GM19324 (cell line): ENCODE measurements around the gene CDH13.

Experiments
- ATAC-seq: cut with Tn5 transposase; IDR thresholded peaks from one replicate; pipeline ENCODE4 v1.9.1; 2021; ENCODE audit warnings: mild to moderate bottlenecking, moderate library complexity; ENCODE audit not compliant: unreplicated experiment, low FRiP score

CDH13 gene

DNA sequence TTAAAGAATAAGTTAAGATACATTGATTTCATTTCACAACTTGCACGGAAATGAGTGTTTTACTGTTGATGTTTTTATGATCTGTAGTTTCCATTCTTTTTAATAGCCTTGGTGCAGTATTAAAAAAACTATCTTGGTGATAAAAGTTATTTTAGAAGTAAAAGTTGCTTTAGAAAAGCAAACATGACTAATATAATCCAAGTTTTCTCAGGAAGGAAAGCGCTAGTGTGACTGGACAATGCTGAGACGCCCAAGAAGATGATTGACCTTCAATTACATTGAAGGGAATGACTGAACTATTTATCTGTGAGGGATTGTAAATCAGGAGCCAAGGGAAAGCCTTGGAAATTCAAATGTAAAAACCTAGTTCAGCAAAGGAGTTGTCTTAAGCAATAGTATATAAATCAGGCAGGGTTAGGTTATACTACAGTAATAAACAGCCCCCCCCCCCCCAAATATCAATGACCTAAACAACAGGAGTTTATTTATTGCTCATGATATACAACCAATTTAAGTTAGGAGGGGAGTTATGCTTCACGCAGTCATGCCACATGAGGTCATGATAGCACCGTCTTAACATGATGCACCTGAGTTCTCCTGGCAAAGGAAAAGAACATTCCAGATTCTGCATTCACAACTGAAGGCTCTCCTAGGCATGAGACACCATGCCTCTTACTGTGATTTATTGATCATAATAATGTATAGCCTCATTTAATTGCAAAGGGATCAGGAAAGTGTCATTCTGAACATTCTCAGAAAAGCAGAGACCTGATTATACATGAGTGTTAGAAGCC is 443.8 kb downstream of the CDH13 start:
- ATAC-seq = no peak

DNA sequence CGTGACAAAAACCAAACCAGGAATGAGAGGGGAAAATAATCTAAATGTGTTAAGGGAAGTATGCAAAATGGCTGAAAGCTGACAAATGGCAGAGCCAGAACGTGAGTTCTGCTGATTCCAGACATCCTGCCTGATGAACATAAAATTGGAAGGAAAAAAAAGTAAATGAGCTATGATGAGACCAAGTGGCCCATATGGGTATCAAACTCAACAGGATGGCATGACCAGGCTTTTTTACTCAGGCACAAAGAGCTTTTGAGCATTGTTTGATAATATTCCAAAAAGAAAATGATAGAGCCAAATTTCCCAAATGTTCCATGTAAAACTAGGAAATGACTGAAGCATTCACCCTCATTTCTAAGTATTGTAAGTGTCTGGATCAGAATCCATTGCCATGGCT is 449.2 kb downstream of the CDH13 start:
- ATAC-seq = no peak

DNA sequence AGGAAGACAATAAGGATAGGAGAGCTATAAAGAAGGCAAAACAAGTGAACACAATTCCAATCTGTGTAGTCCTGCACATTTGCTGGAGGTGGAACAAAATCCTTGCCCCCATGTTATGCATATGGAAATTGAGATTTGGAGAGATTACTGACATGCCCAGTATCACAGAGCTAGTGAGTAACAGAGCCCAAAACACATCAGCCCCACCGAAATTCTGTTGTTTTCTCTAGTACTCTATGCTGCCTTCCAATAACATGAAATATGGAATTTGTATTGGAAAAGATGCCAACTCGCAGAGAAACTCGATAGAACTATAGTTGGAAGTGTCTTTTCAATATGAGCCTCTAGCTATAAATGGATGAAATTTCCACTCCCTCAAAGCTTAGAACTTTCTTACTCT is 456.6 kb downstream of the CDH13 start:
- no peak for ATAC-seq

DNA sequence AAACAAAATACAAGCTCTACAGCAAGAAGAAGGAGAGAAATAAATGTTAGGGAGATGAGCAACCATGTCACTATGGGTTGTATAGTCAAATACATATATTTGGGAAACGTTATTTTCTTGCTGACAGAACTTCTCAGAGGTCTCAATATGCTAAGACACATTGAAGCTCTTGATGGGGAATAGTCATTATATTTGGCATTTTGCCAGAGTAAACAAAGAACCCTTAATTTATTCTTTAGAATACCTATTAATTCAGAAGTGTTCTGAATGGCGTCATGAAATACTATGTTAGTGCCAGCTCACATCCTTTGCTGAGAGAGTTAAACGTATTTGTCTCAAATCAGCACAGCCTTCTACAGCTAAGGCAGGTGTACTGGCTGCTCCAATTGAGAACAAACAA is 458.9 kb downstream of the CDH13 start:
- no peak for ATAC-seq

DNA sequence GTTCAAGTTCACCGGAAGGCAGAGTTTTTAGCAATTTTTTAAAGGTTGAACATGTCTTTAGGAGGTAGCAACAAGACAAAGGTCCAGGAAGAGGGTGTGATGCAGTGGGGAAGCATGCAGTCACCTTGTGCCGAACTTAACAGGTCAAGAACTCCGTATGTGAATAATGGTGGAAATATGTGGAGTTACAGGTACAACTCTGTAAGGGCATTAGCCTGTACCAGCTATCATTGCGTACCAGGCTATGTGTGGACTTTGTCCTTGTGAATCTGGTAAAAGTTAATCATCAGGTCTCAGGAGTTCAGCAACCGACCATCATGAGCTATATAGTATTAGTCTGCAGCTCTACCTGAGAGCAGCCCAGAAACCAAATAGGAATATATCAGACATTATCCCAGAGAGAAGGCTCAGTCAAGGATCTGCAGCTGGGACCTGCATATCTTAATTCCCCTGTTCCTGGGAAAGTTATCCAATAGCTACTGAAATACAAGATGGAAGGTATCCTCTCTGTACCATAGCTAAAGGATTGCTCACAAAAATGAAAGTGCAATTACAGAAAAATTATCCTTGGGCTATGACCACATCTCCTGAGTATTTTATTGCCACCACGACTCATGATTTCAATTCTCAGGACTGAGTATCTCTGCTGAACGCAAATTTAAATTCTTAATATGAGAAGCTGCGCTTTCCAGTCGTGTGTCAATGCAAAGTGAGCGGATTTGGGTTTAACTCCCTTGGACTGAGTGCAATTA is 469.3 kb downstream of the CDH13 start:
- ATAC-seq = no peak

DNA sequence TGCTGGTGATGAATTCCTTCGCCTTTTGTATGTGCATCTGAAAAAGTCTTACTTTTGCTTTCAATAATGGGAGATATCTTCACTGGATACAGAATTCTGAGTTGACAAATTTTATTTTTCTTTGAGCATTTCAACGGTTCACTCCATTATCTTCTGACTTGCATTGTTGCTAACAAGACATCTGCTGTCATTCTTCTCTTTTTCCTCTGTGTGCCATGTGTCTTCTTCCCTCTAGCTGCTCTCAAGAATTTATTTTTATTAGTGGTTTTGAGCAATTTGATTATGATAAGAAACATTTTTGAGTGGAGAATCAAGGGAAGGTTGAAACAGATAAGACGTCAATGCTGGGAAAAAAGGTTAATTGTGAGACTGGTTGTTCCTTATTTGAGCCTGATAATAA is 471.8 kb downstream of the CDH13 start:
- ATAC-seq = no peak

DNA sequence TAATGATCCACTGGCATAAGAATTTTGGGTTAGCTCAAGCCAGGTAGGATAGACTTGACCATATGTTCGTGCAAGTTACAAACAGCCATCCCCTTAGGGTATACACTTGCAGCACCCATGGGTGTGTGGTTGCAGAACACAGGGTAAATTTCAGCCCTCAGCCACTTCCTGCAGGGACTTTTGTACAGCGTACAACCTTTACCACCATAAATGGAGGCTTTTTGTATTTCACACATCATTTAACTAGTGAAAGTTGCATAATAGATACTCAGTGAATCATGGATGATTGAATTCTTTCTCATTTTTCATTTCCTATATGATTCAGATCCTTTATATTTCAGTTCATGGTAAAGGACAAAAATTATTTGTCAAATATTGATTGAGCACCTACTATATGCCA is 473.9 kb downstream of the CDH13 start:
- no peak for ATAC-seq

DNA sequence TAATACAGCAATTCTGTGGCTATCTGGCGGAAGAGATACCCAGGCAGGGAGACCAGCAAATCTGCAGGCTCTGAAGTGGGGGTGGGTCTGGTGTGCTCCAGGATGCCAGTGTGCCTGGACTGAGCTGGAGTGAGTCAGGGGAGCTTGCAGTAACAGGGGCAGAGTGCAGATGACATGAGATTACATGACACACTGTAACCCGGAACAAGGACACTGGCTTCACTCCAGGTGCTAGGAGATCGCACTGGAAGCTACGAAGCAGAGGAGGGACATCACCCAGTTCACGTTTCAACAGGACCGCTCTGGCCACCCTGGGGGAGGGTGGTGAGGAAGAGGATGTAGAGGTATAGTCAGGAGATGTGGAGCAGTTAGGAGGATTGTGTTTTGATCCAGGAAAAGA is 475.6 kb downstream of the CDH13 start:
- no peak for ATAC-seq

DNA sequence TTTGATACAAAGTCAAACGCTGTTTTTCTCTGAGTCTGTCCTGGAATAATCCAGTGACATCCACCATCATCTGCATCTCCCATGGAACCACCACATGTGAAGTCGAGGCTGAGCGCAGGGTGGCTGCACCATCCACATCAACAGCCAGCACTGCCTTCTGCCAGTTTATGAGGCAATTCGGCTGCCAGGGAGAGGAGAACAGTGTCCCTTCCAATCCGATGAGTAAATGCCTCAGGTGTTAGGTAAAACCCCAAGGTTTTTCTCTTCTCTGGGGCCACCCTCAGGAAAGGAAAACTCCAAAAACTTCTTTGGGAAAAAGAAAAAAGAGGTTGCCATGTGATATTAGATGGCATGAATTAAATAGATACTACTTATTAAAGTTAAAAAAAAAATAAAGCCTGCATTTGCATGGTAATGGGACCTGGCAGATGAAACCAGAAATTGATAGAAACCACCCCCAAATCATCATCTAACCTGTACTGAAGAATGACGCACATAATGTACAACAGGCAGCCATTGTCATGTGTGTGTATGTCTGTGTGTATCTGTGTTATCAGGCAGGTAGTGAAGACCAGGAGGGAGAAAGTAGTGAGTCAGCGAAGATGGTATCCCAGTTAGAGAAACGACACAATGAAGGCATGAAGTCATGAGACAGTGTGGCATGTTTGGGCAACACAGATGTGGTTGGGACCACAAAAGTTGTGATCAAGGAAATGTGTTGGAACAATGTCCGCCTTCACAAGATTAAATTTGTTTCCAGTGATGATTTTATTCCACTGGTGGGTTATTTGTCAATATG is 478.7 kb downstream of the CDH13 start:
- ATAC-seq = no peak

DNA sequence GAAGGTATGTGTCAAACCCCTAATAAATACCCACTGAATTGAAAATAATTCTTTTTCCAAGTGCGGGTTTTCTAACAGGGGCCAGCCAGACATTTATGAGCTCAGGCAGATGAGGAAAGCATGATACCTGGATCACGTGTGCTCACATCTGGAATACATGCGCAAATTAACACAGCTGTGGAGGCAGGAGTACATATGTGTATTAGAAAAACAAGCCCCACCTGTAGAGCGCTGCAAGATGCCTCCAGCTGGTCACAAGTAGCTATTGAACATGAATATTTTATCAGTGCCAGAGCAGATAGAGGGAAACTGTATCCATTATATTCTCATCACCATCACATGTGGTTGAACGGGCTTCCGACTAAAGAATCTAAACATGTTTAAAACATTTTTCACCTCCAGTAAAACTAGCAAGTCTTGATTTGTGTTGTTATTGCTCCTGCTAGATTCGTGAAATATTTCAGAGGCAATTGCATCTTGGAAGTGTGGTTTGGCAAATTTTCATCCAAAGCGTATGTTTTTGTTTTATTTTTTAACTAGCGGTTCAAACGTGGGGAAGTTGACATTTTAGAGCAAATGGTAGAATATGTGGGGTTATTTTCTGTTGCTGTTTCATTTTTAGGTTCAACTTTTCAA is 482.8 kb downstream of the CDH13 start:
- ATAC-seq = no peak

DNA sequence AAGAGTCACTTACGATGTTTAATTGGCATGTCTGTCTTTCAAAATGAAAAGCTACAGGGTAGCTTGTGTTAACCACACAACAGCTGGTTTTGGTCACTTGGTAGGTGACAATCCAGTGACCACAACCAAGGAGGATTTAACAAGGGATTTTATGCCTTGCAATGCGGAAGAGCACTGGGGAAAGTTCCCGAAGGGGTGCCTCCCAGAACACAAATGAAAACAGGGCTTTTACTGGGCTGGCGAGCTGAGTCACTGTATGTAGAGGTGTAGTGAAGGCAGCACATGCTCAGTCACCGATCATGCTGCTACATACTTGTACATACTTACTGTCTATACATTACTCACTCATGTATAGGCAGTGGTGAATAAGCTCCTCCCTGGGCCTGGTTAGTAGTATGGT is 483.5 kb downstream of the CDH13 start:
- no peak for ATAC-seq

DNA sequence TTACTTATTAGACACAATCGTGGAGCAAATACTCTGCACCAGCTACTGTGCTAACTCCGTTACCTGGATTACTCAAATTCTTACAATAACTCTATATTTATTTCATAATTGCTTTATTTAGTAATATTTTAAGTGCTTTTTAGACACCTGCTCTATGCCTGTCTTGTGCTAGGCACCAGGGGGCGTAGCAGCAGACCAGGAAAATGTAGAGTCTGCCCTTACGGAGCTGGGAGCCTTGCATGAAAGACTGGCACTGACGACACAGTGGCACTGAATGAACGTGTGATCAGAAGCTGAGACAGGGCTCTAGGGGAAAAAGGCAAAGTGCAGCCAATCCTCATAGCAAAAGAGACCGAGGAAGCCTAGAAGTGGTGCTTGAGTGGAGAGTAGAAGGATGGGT is 486.5 kb downstream of the CDH13 start:
- ATAC-seq = no peak

DNA sequence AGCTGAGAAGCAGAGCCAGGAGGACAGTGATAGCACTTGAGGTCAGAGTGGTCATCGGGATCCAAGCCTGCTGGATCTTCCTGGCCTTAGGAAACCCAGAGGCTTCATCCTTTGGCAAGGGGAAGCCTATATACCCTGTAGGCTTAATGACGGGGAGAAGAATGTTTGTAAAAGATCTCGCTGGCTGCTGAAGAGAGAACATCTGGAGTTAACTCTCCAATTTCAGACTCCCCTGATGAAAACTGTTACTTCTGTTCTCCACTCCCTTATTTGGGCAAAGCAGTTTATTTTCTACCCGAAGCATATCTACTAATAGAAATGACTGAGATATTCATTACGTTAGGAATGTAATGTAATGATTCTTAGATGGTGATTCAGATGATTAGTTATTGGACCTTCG is 487.0 kb downstream of the CDH13 start:
- no peak for ATAC-seq

DNA sequence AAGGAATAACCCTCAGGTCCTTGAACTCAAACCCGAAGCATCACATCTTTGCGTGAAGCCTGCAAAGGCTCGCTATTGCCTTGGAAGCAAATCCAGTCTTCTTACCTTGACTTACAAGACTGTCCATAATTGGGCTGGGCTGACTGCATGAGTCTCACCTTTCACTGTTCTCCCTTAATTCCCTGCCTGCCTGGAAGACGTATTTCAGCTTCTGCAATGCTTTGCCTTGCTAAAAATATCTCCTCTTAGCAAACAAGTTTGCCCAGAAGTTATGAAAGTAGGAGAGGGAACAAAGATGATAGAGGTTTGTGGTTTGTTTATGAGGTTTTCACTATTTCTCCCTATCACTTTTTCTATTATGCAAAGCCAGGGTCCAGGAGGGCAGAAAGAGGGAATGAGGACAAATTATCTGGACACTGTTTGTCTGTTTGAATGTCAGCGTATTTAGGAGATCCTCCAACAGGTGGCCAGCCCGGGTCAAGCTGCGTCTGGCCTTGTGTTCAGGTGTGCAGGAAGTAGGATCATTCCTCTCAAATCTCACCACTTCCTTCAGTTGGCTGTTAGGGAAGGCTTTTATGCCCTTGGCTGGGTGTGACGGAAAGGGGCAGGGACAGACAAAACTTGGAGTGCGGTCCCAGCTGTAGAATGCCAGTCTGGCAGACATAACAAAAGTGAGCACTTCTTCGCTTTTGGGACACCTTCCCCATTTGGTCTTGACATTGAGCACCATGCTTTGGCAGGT is 488.9 kb downstream of the CDH13 start:
- ATAC-seq = no peak

DNA sequence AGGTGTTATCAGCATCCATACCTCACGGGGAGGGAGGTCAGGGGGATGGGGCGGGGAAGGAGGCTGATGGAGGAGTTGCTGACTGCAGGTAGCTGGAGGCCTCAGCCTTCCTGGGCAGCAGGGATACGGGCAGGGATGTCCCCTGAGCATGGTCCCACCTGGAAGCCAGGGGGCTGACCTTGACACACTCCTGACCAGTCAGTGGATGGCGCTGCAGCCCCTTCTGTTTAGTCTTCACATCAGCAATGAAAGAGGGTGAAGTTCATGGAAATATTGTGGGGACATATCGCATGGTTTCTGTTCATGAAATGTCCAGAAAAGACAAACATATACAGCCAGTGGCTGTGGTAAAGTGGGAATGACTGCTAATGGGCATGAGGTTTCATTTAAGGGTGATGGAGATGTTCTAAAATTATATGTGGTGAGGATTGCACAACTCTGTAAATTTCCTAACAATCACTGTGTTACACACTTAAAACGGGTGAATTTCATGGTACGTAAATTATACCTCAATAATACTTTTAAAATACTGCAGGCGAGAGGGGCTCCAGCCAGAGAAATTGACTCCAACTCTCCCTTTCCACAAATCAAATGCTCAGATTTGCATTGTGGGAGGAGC is 489.6 kb downstream of the CDH13 start:
- no peak for ATAC-seq

DNA sequence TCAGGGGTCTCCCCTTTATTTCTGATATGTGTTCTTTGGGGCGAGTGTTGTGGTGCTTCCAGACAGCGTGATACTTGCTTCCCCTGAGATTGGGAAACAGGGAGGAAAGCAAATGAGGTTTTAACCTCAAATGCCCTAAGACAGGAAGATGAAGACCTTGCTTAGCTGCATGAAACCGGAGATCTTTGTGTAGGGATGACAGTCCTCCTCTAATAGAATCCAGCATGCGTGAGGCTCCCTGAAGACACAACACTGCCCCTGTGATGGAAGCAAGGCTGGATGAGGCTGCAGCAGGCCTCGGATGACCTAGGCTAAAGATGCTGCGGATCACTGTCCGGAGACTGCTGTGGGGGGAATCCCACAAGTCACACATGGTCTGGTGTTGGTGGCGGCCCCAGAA is 491.0 kb downstream of the CDH13 start:
- ATAC-seq = no peak

DNA sequence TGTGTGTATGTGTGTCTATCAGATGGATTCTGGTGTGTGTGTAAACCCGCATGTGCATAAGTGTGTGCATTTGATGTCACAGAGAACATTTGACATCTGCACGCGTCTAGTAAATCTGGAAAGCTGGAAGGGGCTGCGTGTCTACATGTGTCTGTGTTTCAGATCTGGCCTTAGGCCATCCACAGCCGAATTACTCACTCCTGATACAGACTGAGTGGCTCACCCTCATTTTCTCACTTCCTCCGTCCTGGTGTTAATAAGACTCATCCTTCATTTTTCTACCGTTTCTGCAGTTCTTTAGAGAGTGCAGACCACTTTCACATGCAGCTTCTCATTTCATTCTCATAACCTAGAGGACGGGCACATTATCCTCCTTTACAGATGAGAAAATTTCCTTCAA is 491.6 kb downstream of the CDH13 start:
- ATAC-seq = no peak

DNA sequence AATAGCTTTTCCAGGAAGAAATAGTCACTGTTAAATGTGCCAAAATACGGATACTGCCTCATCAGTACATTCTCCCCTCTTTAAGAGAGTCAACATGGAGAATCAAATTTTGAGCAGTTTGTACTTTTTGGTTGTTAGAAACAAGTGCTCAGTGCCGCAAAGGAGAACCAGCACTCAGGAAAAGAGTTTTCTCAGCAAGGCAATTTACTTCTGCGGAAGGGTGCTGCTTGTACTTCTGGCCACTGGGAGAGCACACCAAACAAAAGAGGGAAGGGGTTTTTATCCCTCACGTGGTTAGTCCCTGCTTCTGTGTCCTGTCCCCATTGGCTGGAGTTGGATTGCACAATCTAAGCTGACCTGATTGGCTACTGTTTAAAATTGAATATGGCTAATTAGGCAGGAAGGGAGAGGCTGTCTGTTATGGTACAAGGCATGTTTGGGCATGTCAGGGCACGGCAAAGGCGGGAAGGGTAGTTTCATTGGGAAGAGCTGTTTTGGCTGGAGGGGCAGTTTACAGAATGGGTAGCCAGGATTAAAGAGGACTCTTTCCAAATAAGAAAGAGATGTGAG is 499.3 kb downstream of the CDH13 start:
- no peak for ATAC-seq

DNA sequence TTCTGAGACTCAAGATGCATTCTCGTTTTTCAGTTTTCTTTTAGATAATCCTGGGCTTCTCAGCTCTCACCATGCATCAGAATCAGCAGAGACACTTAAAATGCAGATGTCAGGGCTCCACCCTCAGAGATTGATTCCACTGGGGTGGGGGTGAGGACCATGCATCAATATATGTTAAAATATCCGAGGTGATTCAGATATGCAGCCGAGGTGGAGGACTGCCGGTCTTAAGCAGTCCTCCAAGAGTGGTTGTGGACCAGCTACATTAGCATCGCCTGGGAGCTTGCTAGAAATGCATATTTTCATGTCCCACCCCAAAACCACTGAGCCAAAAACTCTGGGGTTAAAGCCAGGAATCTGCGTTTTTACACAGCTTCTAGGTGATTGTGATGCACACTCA is 501.3 kb downstream of the CDH13 start:
- no peak for ATAC-seq
